ENCODE data around the gene MKI67.
A peak's percentile ranks its signal among the peaks of the same experiment; 100 is the strongest.
"Not testable (repeated sequence)": the region's sequence is repeated elsewhere in the genome, so short reads cannot be mapped to it uniquely, and the experiment has no call there.

MKI67 gene

DNA sequence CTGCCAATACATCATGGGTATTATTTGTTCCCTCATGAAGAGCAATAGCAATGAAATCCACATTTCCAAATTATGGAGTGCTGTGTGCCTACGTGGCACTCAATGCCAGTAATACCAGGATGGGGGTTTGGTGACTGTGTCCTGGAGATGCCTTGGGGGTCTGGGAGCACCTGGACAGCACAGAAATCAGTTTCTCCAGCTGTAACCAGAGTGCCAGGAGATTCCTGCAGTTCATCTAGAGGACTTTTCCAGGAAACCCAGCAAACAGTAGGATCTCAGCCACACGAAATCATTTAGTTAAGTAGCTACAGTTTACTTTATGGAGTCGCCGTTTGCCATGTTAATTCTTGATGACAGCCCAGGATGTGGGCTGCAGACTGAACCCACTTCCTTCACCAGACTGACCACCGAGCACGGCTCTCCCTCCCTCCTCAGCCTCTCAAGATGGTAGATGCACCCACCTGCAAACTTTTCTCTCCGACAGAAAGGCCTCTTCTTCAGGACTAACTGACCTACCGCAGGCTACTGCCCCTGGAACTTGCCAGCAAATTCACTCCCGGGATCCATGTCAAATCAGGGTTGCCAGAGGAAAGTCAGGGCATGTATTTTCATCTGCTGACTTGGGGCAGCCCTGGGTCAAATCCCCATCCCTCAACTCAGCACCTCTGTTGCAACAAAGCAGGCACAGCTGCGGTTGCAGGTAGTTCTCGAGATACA, 30.3 kb downstream of the MKI67 start:
- peak overlapping the region; percentile 69 for H3K4me3 Mint-ChIP-seq
- H3K9me3 Mint-ChIP-seq: no peaks in the 10 kb centered on the region
- DNase-seq (ENCODE audit: low spot score in 2 of 2) (no peak), ATAC-seq (replicated peaks; ENCODE audit: extremely low read depth, poor library complexity, severe bottlenecking) (peak; percentile 60)
- peaks cover 4% of the 10 kb centered on the region for H3K36me3 Mint-ChIP-seq (ENCODE audit: insufficient read depth)
- peaks cover 37% of the 10 kb centered on the region for H3K4me1 Mint-ChIP-seq
- no peaks in the 10 kb centered on the region for H3K27me3 Mint-ChIP-seq
- H3K27ac Mint-ChIP-seq (ENCODE audit: low read depth): peak overlapping the region; percentile 58

GRCh38 chr10:128095027-128095752, 31.0 kb downstream of the MKI67 start:
- peaks cover 4% of the 10 kb centered on the region for H3K36me3 Mint-ChIP-seq (ENCODE audit: insufficient read depth)
- peak overlapping the region; percentile 13 for H3K27ac Mint-ChIP-seq (ENCODE audit: low read depth)
- no peaks in the 10 kb centered on the region for H3K27me3 Mint-ChIP-seq
- peak overlapping the region; percentile 69 for H3K4me3 Mint-ChIP-seq
- DNase-seq (ENCODE audit: low spot score in 2 of 2) (no peak), ATAC-seq (replicated peaks; ENCODE audit: extremely low read depth, poor library complexity, severe bottlenecking) (peak; percentile 84)
- peaks cover 37% of the 10 kb centered on the region for H3K4me1 Mint-ChIP-seq
- no peaks in the 10 kb centered on the region for H3K9me3 Mint-ChIP-seq

GRCh38 chr10:128094596-128094995, 31.6 kb downstream of the MKI67 start:
- H3K4me3 Mint-ChIP-seq; H3K27me3 Mint-ChIP-seq; DNase-seq (ENCODE audit: low spot score in 2 of 2); H3K36me3 Mint-ChIP-seq (ENCODE audit: insufficient read depth); H3K9me3 Mint-ChIP-seq; ATAC-seq (replicated peaks; ENCODE audit: extremely low read depth, poor library complexity, severe bottlenecking): not testable (repeated sequence)
- Mint-ChIP-seq H3K27ac (ENCODE audit: low read depth) (peak overlapping the region; percentile 13), H3K4me1 (peaks cover 37% of the 10 kb centered on the region)

GRCh38 chr10:128092454-128092853, 33.8 kb downstream of the MKI67 start:
- H3K4me1 Mint-ChIP-seq: peaks cover 23% of the 10 kb centered on the region
- ATAC-seq (replicated peaks; ENCODE audit: extremely low read depth, poor library complexity, severe bottlenecking): no peak
- no peak overlapping the region for H3K4me3 Mint-ChIP-seq
- no peaks in the 10 kb centered on the region for H3K27me3 Mint-ChIP-seq
- DNase-seq (ENCODE audit: low spot score in 2 of 2): peak in 1 of 2 donors; percentile 8
- no peak overlapping the region for H3K27ac Mint-ChIP-seq (ENCODE audit: low read depth)
- peaks cover 4% of the 10 kb centered on the region for H3K36me3 Mint-ChIP-seq (ENCODE audit: insufficient read depth)
- H3K9me3 Mint-ChIP-seq: no peaks in the 10 kb centered on the region

DNA sequence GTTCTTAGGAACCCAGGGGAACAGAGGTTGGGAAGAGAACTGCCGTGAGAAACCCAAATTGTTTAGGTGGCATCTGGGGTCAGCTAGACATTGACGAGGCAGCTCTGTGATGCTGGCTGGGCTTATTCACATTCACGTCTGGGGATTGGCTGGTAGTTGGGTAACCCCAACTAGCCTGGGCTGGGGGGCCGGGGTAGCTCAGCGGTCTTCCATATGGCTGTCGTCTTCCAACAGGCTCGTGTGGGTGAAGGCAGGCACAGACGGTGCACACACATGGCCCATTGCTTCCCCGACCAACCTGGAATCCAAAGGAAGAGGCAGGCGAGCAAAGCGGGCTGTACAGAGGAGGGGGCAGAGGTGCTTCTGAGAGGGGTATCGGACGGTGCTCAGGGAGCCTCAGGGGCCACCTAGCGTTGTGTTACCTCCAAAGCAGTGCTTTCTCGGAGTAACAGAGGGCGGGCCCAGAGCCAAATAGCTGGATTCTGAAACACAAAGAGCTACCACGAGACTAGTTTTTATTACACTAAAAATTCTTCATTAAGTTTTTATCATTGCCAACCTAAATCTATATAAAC, 34.5 kb downstream of the MKI67 start:
- H3K9me3 Mint-ChIP-seq: no peaks in the 10 kb centered on the region
- no peak overlapping the region for H3K4me3 Mint-ChIP-seq
- ATAC-seq (replicated peaks; ENCODE audit: extremely low read depth, poor library complexity, severe bottlenecking) (no peak), DNase-seq (ENCODE audit: low spot score in 2 of 2) (no peak)
- H3K36me3 Mint-ChIP-seq (ENCODE audit: insufficient read depth): peaks cover 2% of the 10 kb centered on the region
- no peaks in the 10 kb centered on the region for H3K27me3 Mint-ChIP-seq
- no peak overlapping the region for H3K27ac Mint-ChIP-seq (ENCODE audit: low read depth)
- peaks cover 20% of the 10 kb centered on the region for H3K4me1 Mint-ChIP-seq

DNA sequence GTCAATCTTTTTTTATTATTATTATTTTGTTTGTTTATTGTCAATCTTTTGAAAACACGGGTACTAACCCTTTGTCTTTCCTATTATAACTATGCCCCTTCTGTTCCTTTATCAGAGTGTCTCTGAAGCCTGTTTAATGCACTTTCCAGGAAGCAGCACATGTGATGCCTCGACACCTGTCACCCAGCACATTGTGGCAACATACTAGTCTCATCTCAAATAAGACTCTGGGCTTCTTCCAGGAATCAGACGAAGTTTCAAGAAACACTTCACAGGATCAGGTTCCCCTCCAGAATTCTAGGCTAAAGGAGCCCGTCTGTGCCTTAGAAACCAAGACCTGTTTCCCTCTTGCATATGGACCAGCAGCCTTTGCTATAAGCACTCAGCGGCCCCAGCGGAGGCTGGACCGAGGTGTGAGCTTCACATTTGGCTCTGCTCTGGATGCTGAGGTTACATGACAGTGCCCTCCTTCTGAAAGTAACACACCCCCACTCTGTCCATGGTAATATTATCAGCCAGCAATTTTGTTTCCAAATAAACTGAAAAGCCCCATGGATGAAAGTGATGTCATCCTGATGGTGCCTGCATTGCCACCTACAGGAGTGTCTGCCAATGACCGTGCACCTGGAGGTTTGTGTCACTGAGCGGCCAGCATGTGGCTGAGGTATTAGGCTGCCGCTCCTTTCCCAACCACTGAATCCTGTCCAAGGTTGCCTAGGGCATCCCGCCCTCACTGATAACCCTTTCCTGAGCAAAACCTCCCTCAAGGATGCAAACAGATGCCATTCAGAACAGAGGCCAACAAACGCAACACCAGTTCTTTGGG, 38.1 kb downstream of the MKI67 start:
- Mint-ChIP-seq H3K27me3 (no peaks in the 10 kb centered on the region), H3K36me3 (ENCODE audit: insufficient read depth) (peaks cover 11% of the 10 kb centered on the region), H3K9me3 (no peaks in the 10 kb centered on the region), H3K27ac (ENCODE audit: low read depth) (no peak overlapping the region), H3K4me3 (no peak overlapping the region), H3K4me1 (no peaks in the 10 kb centered on the region)
- DNase-seq (ENCODE audit: low spot score in 2 of 2) (no peak), ATAC-seq (replicated peaks; ENCODE audit: extremely low read depth, poor library complexity, severe bottlenecking) (no peak)

GRCh38 chr10:128087146-128087883, 38.9 kb downstream of the MKI67 start:
- Mint-ChIP-seq H3K36me3 (ENCODE audit: insufficient read depth) (peaks cover 12% of the 10 kb centered on the region), H3K27me3 (no peaks in the 10 kb centered on the region), H3K27ac (ENCODE audit: low read depth) (no peak overlapping the region), H3K4me1 (no peaks in the 10 kb centered on the region), H3K9me3 (no peaks in the 10 kb centered on the region), H3K4me3 (no peak overlapping the region)
- no peak for ATAC-seq (replicated peaks; ENCODE audit: extremely low read depth, poor library complexity, severe bottlenecking)
- no peak for DNase-seq (ENCODE audit: low spot score in 2 of 2)

- Mint-ChIP-seq H3K36me3 (ENCODE audit: insufficient read depth) (peaks cover 21% of the 10 kb centered on the region), H3K9me3 (no peaks in the 10 kb centered on the region), H3K27me3 (no peaks in the 10 kb centered on the region), H3K4me1 (no peaks in the 10 kb centered on the region), H3K4me3 (no peak overlapping the region), H3K27ac (ENCODE audit: low read depth) (no peak overlapping the region)
- ATAC-seq (replicated peaks; ENCODE audit: extremely low read depth, poor library complexity, severe bottlenecking) (no peak), DNase-seq (ENCODE audit: low spot score in 2 of 2) (no peak)
Observed at GRCh38 chr10:128086003-128086863, 40.0 kb downstream of the MKI67 start.

DNA sequence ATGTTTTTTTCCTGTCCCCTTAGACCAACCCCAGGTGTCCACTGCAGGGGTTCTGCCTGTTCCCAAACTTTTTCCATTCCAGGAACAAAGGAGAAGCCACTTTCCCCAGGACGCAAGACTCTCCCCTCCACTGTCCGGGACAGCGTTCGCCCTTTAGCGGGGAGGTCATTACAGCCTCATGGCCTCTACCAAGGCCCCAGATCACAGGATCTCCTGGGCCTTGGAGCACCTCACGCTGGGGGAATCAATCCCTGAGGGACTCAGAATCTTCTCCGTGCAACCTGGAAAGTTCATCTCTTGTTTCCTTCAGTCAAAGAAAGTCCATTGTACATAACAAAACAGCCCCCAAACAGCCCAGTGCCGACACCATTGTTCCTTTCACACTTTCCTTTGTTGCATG, 41.2 kb downstream of the MKI67 start:
- Mint-ChIP-seq H3K9me3 (no peaks in the 10 kb centered on the region), H3K36me3 (ENCODE audit: insufficient read depth) (peaks cover 32% of the 10 kb centered on the region), H3K4me3 (no peak overlapping the region), H3K27ac (ENCODE audit: low read depth) (no peak overlapping the region), H3K4me1 (peaks cover 5% of the 10 kb centered on the region), H3K27me3 (no peaks in the 10 kb centered on the region)
- DNase-seq (ENCODE audit: low spot score in 2 of 2) (no peak), ATAC-seq (replicated peaks; ENCODE audit: extremely low read depth, poor library complexity, severe bottlenecking) (no peak)

GRCh38 chr10:128084364-128084763, 41.9 kb downstream of the MKI67 start:
- Mint-ChIP-seq H3K27ac (ENCODE audit: low read depth) (no peak overlapping the region), H3K4me3 (no peak overlapping the region), H3K27me3 (no peaks in the 10 kb centered on the region), H3K36me3 (ENCODE audit: insufficient read depth) (peaks cover 39% of the 10 kb centered on the region), H3K4me1 (peaks cover 5% of the 10 kb centered on the region), H3K9me3 (no peaks in the 10 kb centered on the region)
- DNase-seq (ENCODE audit: low spot score in 2 of 2) (no peak), ATAC-seq (replicated peaks; ENCODE audit: extremely low read depth, poor library complexity, severe bottlenecking) (no peak)

- H3K9me3 Mint-ChIP-seq: no peaks in the 10 kb centered on the region
- ATAC-seq (replicated peaks; ENCODE audit: extremely low read depth, poor library complexity, severe bottlenecking) (no peak), DNase-seq (ENCODE audit: low spot score in 2 of 2) (no peak)
- H3K4me1 Mint-ChIP-seq: peaks cover 5% of the 10 kb centered on the region
- no peak overlapping the region for H3K4me3 Mint-ChIP-seq
- H3K36me3 Mint-ChIP-seq (ENCODE audit: insufficient read depth): peaks cover 48% of the 10 kb centered on the region
- no peak overlapping the region for H3K27ac Mint-ChIP-seq (ENCODE audit: low read depth)
- H3K27me3 Mint-ChIP-seq: no peaks in the 10 kb centered on the region
Observed at GRCh38 chr10:128083191-128083895, 42.9 kb downstream of the MKI67 start.
